SK-N-SH (cell line): ENCODE results near the gene RET. TPM values are rescaled to one million over a fixed set of nuclear protein-coding genes. Genes with fewer than 3 reads are reported as not detected.

Experiments used
- CTCF ChIA-PET: fragments of 300-600, 350-600 bp; formaldehyde crosslinking; extraction: SDS; loops from one replicate; lab custom pipeline; 2021; lab: Yijun Ruan, JAX
- POLR2A ChIA-PET: fragments of 350-600 bp; sonication (Branson Sonifier 250); formaldehyde crosslinking; extraction: SDS; loops from one replicate; lab custom pipeline; 2020; ENCODE audit warnings: antibody characterized with exemption, inconsistent platforms; lab: Yijun Ruan, JAX
- DNase-seq: peaks from one replicate; pipeline ENCODE4 v3.0.0; 2012
- H2AFZ ChIP-seq: fragments of 200-600 bp; sonication (generic); 2 replicates; pipeline ENCODE4 v1.8.1; 2016; ENCODE audit warnings: antibody characterized with exemption, mild to moderate bottlenecking, low read depth
- H3F3A ChIP-seq: fragments of 200-600 bp; sonication (generic); replicated peaks from 2 replicates; pipeline ENCODE3; 2016; ENCODE audit warnings: antibody characterized with exemption, mild to moderate bottlenecking; ENCODE audit not compliant: insufficient read depth
- H3K27ac ChIP-seq, 2 experiments: fragments of 200-500 bp in 1 of 2; fragments of 200-600 bp in 1 of 2; sonication (Bioruptor generic) in 1 of 2; sonication (generic), shearing (Covaris generic) in 1 of 2; 2 replicates each; pipeline versions ENCODE4 v1.5.1 to v1.6.1; 2014 to 2016; ENCODE audit warnings: low read depth in 2 of 2, inconsistent platforms in 1 of 2, low read length in 1 of 2, mild to moderate bottlenecking in 1 of 2, mixed read lengths in 1 of 2
- H3K27me3 ChIP-seq: fragments of 200-600 bp; sonication (generic), shearing (Covaris generic); 2 replicates; pipeline ENCODE4 v1.6.1; 2016; ENCODE audit warnings: mixed run types; ENCODE audit not compliant: insufficient read depth
- H3K36me3 ChIP-seq, 2 experiments: fragments of 200-500 bp in 1 of 2; fragments of 200-600 bp in 1 of 2; sonication (Bioruptor generic) in 1 of 2; sonication (generic) in 1 of 2; replicated peaks in 1 of 2; 2 replicates each; pipeline versions ENCODE3 to v1.5.1; 2014 to 2016; ENCODE audit warnings: low read length in 1 of 2, mild to moderate bottlenecking in 1 of 2; ENCODE audit not compliant: insufficient read depth in 2 of 2, control insufficient read depth in 1 of 2
- H3K4me1 ChIP-seq, 2 experiments: fragments of 200-500 bp in 1 of 2; fragments of 200-600 bp in 1 of 2; sonication (Bioruptor generic) in 1 of 2; sonication (generic), shearing (Covaris generic) in 1 of 2; 2 replicates each; pipeline versions ENCODE4 v1.5.1 to v1.6.1; 2014 to 2016; ENCODE audit warnings: low read depth in 1 of 2, low read length in 1 of 2, mixed run types in 1 of 2; ENCODE audit not compliant: insufficient read depth in 2 of 2, control insufficient read depth in 1 of 2
- H3K4me2 ChIP-seq: fragments of 200-600 bp; sonication (generic), shearing (Covaris generic); 2 replicates; pipeline ENCODE4 v1.6.1; 2017; ENCODE audit warnings: mixed run types
- H3K4me3 ChIP-seq, 2 experiments: fragments of 200-500 bp in 1 of 2; fragments of 200-600 bp in 1 of 2; sonication (Bioruptor generic) in 1 of 2; sonication (generic), shearing (Covaris generic) in 1 of 2; 2 replicates each; pipeline versions ENCODE4 v1.5.1 to v1.8.1; 2014 to 2016; ENCODE audit warnings: low read depth in 2 of 2, inconsistent platforms in 1 of 2, low read length in 1 of 2, mild to moderate bottlenecking in 1 of 2, mixed read lengths in 1 of 2, moderate library complexity in 1 of 2
- H3K79me2 ChIP-seq: fragments of 200-600 bp; sonication (generic); 2 replicates; pipeline ENCODE4 v1.8.1; 2017; ENCODE audit warnings: mild to moderate bottlenecking; ENCODE audit not compliant: insufficient read depth
- H3K9ac ChIP-seq: fragments of 200-600 bp; sonication (generic); 2 replicates; pipeline ENCODE4 v1.6.1; 2017; ENCODE audit warnings: mixed run types
- H3K9me2 ChIP-seq: fragments of 200-600 bp; sonication (generic); 2 replicates; pipeline ENCODE4 v1.6.1; 2017; ENCODE audit warnings: mixed run types
- H3K9me3 ChIP-seq: fragments of 200-600 bp; sonication (generic); 2 replicates; pipeline ENCODE4 v1.6.1; 2017; ENCODE audit warnings: mixed run types, mild to moderate bottlenecking, moderate library complexity
- H4K20me1 ChIP-seq: fragments of 200-600 bp; sonication (generic); 2 replicates; pipeline ENCODE4 v1.6.1; 2017; ENCODE audit warnings: mild to moderate bottlenecking, mixed run types; ENCODE audit not compliant: insufficient read depth
- CTCF ChIP-seq: fragments of 200-600 bp; sonication (generic); IDR thresholded peaks from 2 replicates; pipeline ENCODE4 v1.6.1; 2017; ENCODE audit warnings: antibody characterized with exemption, mild to moderate bottlenecking, moderate library complexity
- ELF1 ChIP-seq: IDR thresholded peaks from 2 replicates; pipeline ENCODE4 v1.4.0; 2012
- GABPA ChIP-seq: IDR thresholded peaks from 2 replicates; pipeline ENCODE4 v1.4.0; 2012; ENCODE audit warnings: low read depth, mild to moderate bottlenecking
- GATA2 ChIP-seq: sonication (generic); formaldehyde crosslinking; IDR thresholded peaks from 2 replicates; pipeline ENCODE4 v1.5.0; 2020; ENCODE audit warnings: mild to moderate bottlenecking, missing genetic modification reagents
- NFIC ChIP-seq: IDR thresholded peaks from 2 replicates; pipeline ENCODE4 v1.4.0; 2012; ENCODE audit warnings: borderline replicate concordance
- NRF1 ChIP-seq: IDR thresholded peaks from 2 replicates; pipeline ENCODE4 v1.6.1; 2012; ENCODE audit warnings: low read depth, mild to moderate bottlenecking, low read length
- POLR2AphosphoS5 ChIP-seq: IDR thresholded peaks from 2 replicates; pipeline ENCODE4 v1.6.1; 2012; ENCODE audit warnings: low read depth, low read length
- REST ChIP-seq: IDR thresholded peaks from 2 replicates; pipeline ENCODE4 v1.6.1; 2012; ENCODE audit warnings: mild to moderate bottlenecking, low read depth, low read length, moderate library complexity
- RXRA ChIP-seq: IDR thresholded peaks from 2 replicates; pipeline ENCODE4 v1.4.0; 2012; ENCODE audit warnings: low read depth, mild to moderate bottlenecking, borderline replicate concordance
- TCF12 ChIP-seq: IDR thresholded peaks from 2 replicates; pipeline ENCODE4 v1.4.0; 2012
- TEAD4 ChIP-seq: IDR thresholded peaks from 2 replicates; pipeline ENCODE4 v1.4.0; 2012; ENCODE audit warnings: mild to moderate bottlenecking, borderline replicate concordance; ENCODE audit not compliant: insufficient read depth
- USF1 ChIP-seq: IDR thresholded peaks from 2 replicates; pipeline ENCODE4 v1.4.0; 2012; ENCODE audit warnings: low read depth, borderline replicate concordance
- USF2 ChIP-seq: fragments of 150-350 bp; IDR thresholded peaks from 2 replicates; pipeline ENCODE4 v1.6.1; 2017; ENCODE audit warnings: antibody characterized with exemption, low read length, low read depth, borderline replicate concordance
- ZBTB33 ChIP-seq: IDR thresholded peaks from 2 replicates; pipeline ENCODE4 v1.4.0; 2012; ENCODE audit warnings: low read depth, borderline replicate concordance
- WGBS: methylation state at CpG from one replicate; pipeline ENCODE4 v1.1.6; 2017; ENCODE audit warnings: low lambda C conversion rate; 5-methylcytosine and 5-hydroxymethylcytosine counted together
- polyA plus RNA-seq, 3 experiments: library from polyadenylated mRNA; depleted of rRNA; stranded (reverse); fragments of >200 nt; gene quantifications; 2 replicates each; pipeline ENCODE4 v1.2.3, GENCODE V29; 2012
- TF ChIP-seq, protein P1 (sequence below): fragments of 150-350 bp; IDR thresholded peaks from 2 replicates; pipeline ENCODE4 v1.6.1; 2016; ENCODE audit warnings: mild to moderate bottlenecking, low read depth, low read length

The RET gene
- polyA plus RNA-seq, 1 of the 3 experiments (the other 2 are of a cell fraction) = 3.2 TPM

- no peak for TF ChIP-seq REST
- no peak for TF ChIP-seq TEAD4
- TF ChIP-seq ZBTB33 = no peak
- TF ChIP-seq NRF1 = no peak
- no peak for TF ChIP-seq USF1
Observed at GRCh38 chr10:43055991-43056567, 20.8 kb upstream of the RET start (continued).

GRCh38 chr10:43056568-43057011, 20.3 kb upstream of the RET start:
- no peaks in the 10 kb centered on the region for H3K9me3 ChIP-seq
- no peak overlapping the region for H3K4me2 ChIP-seq
- no peaks in the 10 kb centered on the region for H4K20me1 ChIP-seq
- no peaks in the 10 kb centered on the region for H3K36me3 ChIP-seq
- TF ChIP-seq GATA2 (no peak), CTCF (no peak), TCF12 (no peak), POLR2AphosphoS5 (no peak), GABPA (no peak), USF2 (no peak), NFIC (no peak), RXRA (no peak), ELF1 (no peak)
- TF ChIP-seq, protein P1, sequence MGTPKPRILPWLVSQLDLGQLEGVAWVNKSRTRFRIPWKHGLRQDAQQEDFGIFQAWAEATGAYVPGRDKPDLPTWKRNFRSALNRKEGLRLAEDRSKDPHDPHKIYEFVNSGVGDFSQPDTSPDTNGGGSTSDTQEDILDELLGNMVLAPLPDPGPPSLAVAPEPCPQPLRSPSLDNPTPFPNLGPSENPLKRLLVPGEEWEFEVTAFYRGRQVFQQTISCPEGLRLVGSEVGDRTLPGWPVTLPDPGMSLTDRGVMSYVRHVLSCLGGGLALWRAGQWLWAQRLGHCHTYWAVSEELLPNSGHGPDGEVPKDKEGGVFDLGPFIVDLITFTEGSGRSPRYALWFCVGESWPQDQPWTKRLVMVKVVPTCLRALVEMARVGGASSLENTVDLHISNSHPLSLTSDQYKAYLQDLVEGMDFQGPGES = no peak
- TF ChIP-seq, all 33 proteins: peak for 0
- H3K9ac ChIP-seq = no peak overlapping the region
- H3K4me3 ChIP-seq = no peak overlapping the region; a peak in 1 of 4 replicates
- no peak overlapping the region for H2AFZ ChIP-seq
- H3K27me3 ChIP-seq = no peaks in the 10 kb centered on the region
- 50% methylated on average over 5 of the region's 5 CpGs for WGBS
- POLR2A ChIA-PET = interaction anchor here (0.8 to 6.3 kb wide), 19 partner anchors 8 to 185 kb away, joined by 3 to 50 read pairs (median 5); partner anchors contain the start of gene RET
- H3F3A ChIP-seq = no peaks in the 10 kb centered on the region
- peak overlapping the region in 1 of 2 experiments; percentile 100; a peak in 2 of 4 replicates for H3K27ac ChIP-seq
- no peak for DNase-seq
- H3K4me1 ChIP-seq = peaks cover 0 to 80% of the 10 kb centered on the region in 2 experiments; a peak in 2 of 4 replicates
- no peaks in the 10 kb centered on the region for H3K79me2 ChIP-seq
- CTCF ChIA-PET = interaction anchor here (0.7 to 3.1 kb wide), 11 partner anchors 13 to 186 kb away, joined by 3 to 19 read pairs (median 5); partner anchors contain the start of gene RET
- H3K9me2 ChIP-seq = no peaks in the 10 kb centered on the region
